Natural killer cell (primary cell): ENCODE results near the gene ARHGEF2. TPM values are rescaled to one million over a fixed set of nuclear protein-coding genes. Genes with fewer than 3 reads are reported as not detected.

Experiments used
- ATAC-seq, 3 donors: fragments of 150-1000 bp in 2 of 3; fragments of 200-7000 bp in 1 of 3; cut with Tn5 transposase; 1 replicate in 1 of 3; 2 replicates in 2 of 3; pipeline ENCODE4 v1.10.0; 2021; ENCODE audit warnings: mild to moderate bottlenecking in 2 of 3, moderate library complexity in 2 of 3
- DNase-seq, 2 donors: peaks; one replicate each; pipeline versions ENCODE4 v3.0.0 to v3.0.0-alpha.2; 2013 to 2021; ENCODE audit warnings: mixed read lengths in 1 of 2
- H3K27ac ChIP-seq: one replicate; pipeline ENCODE4 v1.5.1; 2013; ENCODE audit warnings: mild to moderate bottlenecking, low read length
- H3K27me3 ChIP-seq: one replicate; pipeline ENCODE4 v1.6.1; 2013; ENCODE audit warnings: low read length; ENCODE audit not compliant: control insufficient read depth, insufficient read depth
- H3K36me3 ChIP-seq: one replicate; pipeline ENCODE4 v1.6.1; 2013; ENCODE audit warnings: low read length; ENCODE audit not compliant: control insufficient read depth, insufficient read depth
- H3K4me1 ChIP-seq: one replicate; pipeline ENCODE4 v1.6.1; 2013; ENCODE audit warnings: low read length; ENCODE audit not compliant: control insufficient read depth, insufficient read depth
- H3K4me3 ChIP-seq: one replicate; pipeline ENCODE4 v1.5.1; 2013; ENCODE audit warnings: low read length
- H3K9me3 ChIP-seq: one replicate; pipeline ENCODE4 v1.6.1; 2013; ENCODE audit warnings: low read length; ENCODE audit not compliant: control insufficient read depth, insufficient read depth
- H3K27ac Mint-ChIP-seq, 2 donors: one replicate each; pipeline ENCODE4 v1.8.0; 2022; ENCODE audit warnings: mild to moderate bottlenecking in 2 of 2, mixed read lengths in 2 of 2, moderate library complexity in 1 of 2
- H3K27me3 Mint-ChIP-seq, 2 donors: one replicate each; pipeline ENCODE4 v1.8.0; 2022; ENCODE audit warnings: low read depth in 2 of 2, mixed read lengths in 2 of 2
- H3K36me3 Mint-ChIP-seq: one replicate; pipeline ENCODE4 v1.8.0; 2022; ENCODE audit warnings: mixed read lengths
- H3K4me1 Mint-ChIP-seq, 2 donors: one replicate each; pipeline ENCODE4 v1.8.0; 2022; ENCODE audit warnings: mixed read lengths in 2 of 2
- H3K4me3 Mint-ChIP-seq: one replicate; pipeline ENCODE4 v1.8.0; 2022; ENCODE audit warnings: mild to moderate bottlenecking, moderate library complexity, mixed read lengths
- H3K9me3 Mint-ChIP-seq, 2 donors: one replicate each; pipeline ENCODE4 v1.8.0; 2022; ENCODE audit warnings: mixed read lengths in 2 of 2
- WGBS: methylation state at CpG from one replicate; pipeline ENCODE4 v1.1.7; 2013; ENCODE audit warnings: missing lambda C conversion rate; ENCODE audit not compliant: insufficient coverage; 5-methylcytosine and 5-hydroxymethylcytosine counted together
- intact Hi-C: fragments of 100-400 bp; cut with micrococcal nuclease; formaldehyde crosslinking; loops from one replicate; pipeline ENCODE4 v1.14.2; 2022
- total RNA-seq, 4 donors: library from RNA; stranded (reverse); fragments of 120-200 nt in 1 of 4; gene quantifications; one replicate each; pipeline versions ENCODE4 v1.2.3 to v1.2.4, GENCODE V29; 2013 to 2022
- TF ChIP-seq, protein P1 (sequence below): fragments of 200-600 bp; IDR thresholded peaks from one replicate; pipeline ENCODE4 v1.8.0; 2022; ENCODE audit warnings: antibody characterized with exemption

Gene ARHGEF2
- total RNA-seq, 3 donors from 2014 or later (not counting 1 experiment from before 2014, with no cell fraction given) = 143 to 200 (median 147) TPM

GRCh38 chr1:156012051-156012817 lies 33.9 kb upstream of the ARHGEF2 start:
- Mint-ChIP-seq H3K27me3 (no peaks in the 10 kb centered on the region), H3K27ac (peak overlapping the region in 1 of 2 donors; percentile 38), H3K9me3 (no peaks in the 10 kb centered on the region), H3K4me1 (peaks cover 20 to 21% of the 10 kb centered on the region in 2 donors), H3K4me3 (no peak overlapping the region), H3K36me3 (peaks cover 27% of the 10 kb centered on the region)
- no peak for DNase-seq
- TF ChIP-seq, protein P1, sequence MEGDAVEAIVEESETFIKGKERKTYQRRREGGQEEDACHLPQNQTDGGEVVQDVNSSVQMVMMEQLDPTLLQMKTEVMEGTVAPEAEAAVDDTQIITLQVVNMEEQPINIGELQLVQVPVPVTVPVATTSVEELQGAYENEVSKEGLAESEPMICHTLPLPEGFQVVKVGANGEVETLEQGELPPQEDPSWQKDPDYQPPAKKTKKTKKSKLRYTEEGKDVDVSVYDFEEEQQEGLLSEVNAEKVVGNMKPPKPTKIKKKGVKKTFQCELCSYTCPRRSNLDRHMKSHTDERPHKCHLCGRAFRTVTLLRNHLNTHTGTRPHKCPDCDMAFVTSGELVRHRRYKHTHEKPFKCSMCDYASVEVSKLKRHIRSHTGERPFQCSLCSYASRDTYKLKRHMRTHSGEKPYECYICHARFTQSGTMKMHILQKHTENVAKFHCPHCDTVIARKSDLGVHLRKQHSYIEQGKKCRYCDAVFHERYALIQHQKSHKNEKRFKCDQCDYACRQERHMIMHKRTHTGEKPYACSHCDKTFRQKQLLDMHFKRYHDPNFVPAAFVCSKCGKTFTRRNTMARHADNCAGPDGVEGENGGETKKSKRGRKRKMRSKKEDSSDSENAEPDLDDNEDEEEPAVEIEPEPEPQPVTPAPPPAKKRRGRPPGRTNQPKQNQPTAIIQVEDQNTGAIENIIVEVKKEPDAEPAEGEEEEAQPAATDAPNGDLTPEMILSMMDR = no peak
- no peaks in the 10 kb centered on the region for H3K4me1 ChIP-seq
- no peaks in the 10 kb centered on the region for H3K9me3 ChIP-seq
- H3K4me3 ChIP-seq = no peak overlapping the region
- no CpG with 5 or more reads among the region's 4 CpGs for WGBS
- no peak overlapping the region for H3K27ac ChIP-seq
- peaks cover 65% of the 10 kb centered on the region for H3K36me3 ChIP-seq
- intact Hi-C loops = no loop called here
- H3K27me3 ChIP-seq = no peaks in the 10 kb centered on the region
- ATAC-seq = no peak

DNA sequence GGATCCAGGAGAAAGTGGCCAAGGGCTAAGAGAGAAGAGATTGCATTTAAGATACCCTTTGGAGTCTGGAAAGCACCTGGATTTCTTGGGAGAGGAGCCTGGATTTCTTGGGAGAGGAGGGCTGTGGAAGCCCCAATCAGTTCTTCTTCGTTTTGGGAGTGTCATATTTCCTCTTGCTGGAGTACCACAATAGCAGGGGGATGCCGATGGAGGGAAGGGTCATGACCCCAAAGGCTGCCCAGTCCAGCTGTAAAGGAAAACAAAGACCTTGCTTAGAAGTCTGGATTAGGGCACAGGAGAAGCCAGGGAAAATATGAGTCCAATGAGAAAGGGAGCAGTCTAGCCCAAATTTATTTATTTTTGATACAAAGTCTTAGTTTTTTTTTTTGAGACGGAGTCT lies 31.1 kb upstream of the ARHGEF2 start:
- no peak for ATAC-seq
- intact Hi-C loops = no loop called here
- no peak overlapping the region for H3K27ac ChIP-seq

DNA sequence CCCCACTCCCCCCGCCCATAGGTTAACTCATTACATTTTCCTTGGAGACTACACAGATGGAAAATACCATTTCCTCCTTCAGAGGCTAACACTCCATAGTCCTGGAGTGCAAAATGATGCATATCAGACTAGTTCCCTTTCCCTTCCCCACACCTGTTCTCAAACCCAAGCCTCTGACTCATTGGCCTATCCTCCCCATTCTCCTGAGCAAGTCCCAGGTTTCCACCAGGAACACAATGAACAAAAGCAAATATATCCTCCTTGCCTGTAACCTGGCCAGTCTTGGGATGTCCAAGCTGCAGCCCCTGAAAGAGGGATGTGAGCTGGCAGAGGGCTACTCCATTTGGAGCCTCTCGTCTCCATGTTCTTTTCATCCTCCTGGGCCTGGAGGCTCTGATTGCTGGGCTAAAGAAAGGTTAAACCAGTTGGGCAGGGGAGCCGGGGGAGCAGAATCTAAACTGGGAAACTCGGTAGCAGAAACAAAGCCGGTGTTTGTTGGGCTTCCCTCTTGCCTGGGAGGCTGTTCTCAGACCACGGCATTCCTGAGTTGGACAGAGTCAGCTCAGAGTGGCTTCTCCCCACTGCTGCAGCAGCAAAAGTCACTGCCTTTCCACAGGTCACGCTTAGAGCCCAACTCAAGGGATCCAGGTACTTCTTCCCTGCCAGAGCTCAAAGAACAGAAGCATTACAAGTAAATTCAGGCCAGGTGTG lies 28.5 kb upstream of the ARHGEF2 start:
- no peaks in the 10 kb centered on the region for H3K27me3 Mint-ChIP-seq
- H3K9me3 Mint-ChIP-seq = no peaks in the 10 kb centered on the region
- peaks cover 15% of the 10 kb centered on the region for H3K36me3 Mint-ChIP-seq
- Histone ChIP-seq H3K36me3 (peaks cover 32% of the 10 kb centered on the region), H3K9me3 (no peaks in the 10 kb centered on the region), H3K4me1 (peaks cover 24% of the 10 kb centered on the region), H3K27me3 (no peaks in the 10 kb centered on the region), H3K27ac (no peak overlapping the region), H3K4me3 (no peak overlapping the region)
- WGBS = 94% methylated on average over 6 of the region's 7 CpGs
- H3K27ac Mint-ChIP-seq = peak overlapping the region in 1 of 2 donors; percentile 49
- intact Hi-C loops = no loop called here
- TF ChIP-seq, protein P1 = no peak
- H3K4me3 Mint-ChIP-seq = no peak overlapping the region
- DNase-seq (no peak), ATAC-seq (no peak)
- H3K4me1 Mint-ChIP-seq = peaks cover 28 to 35% of the 10 kb centered on the region in 2 donors

More for the DNA sequence above, 31.1 kb upstream of the ARHGEF2 start:
- Histone ChIP-seq H3K4me3 (no peak overlapping the region), H3K27me3 (no peaks in the 10 kb centered on the region), H3K4me1 (peaks cover 18% of the 10 kb centered on the region), H3K36me3 (peaks cover 57% of the 10 kb centered on the region), H3K9me3 (no peaks in the 10 kb centered on the region)
- Mint-ChIP-seq H3K4me3 (no peak overlapping the region), H3K36me3 (peaks cover 27% of the 10 kb centered on the region), H3K9me3 (no peaks in the 10 kb centered on the region), H3K27me3 (no peaks in the 10 kb centered on the region), H3K27ac (peak overlapping the region; percentile 62 to 70), H3K4me1 (peaks cover 33 to 39% of the 10 kb centered on the region in 2 donors)
- TF ChIP-seq, protein P1 = no peak
- DNase-seq = no peak
- 87% methylated on average over 3 of the region's 3 CpGs for WGBS
